H1 (cell line): ENCODE measurements around the gene TMEM107. TPM values are rescaled to one million over a fixed set of nuclear protein-coding genes. Genes with fewer than 3 reads are reported as not detected.

ENCODE experiments used
- ASH2L ChIP-seq: fragments of 200-600, 300-600 bp; sonication (generic); IDR thresholded peaks from one replicate; pipeline ENCODE4 v1.7.1; 2017; ENCODE audit warnings: low read length
- CBX5 ChIP-seq: fragments of 300-800, 300-1000 bp; sonication (generic); IDR thresholded peaks from 2 replicates; pipeline ENCODE4 v1.7.1; 2016; ENCODE audit warnings: antibody characterized with exemption, low read length, low read depth
- CEBPB ChIP-seq: IDR thresholded peaks from 2 replicates; pipeline ENCODE4 v1.6.1; 2012; ENCODE audit warnings: low read depth, low read length
- JUND ChIP-seq: IDR thresholded peaks from 2 replicates; pipeline ENCODE4 v1.6.1; 2011; ENCODE audit warnings: mild to moderate bottlenecking, improper control_type of control experiment, low read length
- NRF1 ChIP-seq: IDR thresholded peaks from 2 replicates; pipeline ENCODE4 v1.6.1; 2011; ENCODE audit warnings: mild to moderate bottlenecking, low read depth, low read length, improper control_type of control experiment
- POLR2A ChIP-seq, 2 experiments: IDR thresholded peaks; 1 replicate in 1 of 2; 2 replicates in 1 of 2; pipeline ENCODE4 v1.6.1; 2011; ENCODE audit warnings: low read depth in 2 of 2, low read length in 2 of 2, mild to moderate bottlenecking in 2 of 2; ENCODE audit errors: control extremely low read depth in 1 of 2
- RBBP5 ChIP-seq: IDR thresholded peaks from 2 replicates; pipeline ENCODE4 v1.7.1; 2012; ENCODE audit warnings: low read depth, mild to moderate bottlenecking, inconsistent platforms, low read length, moderate library complexity, borderline replicate concordance
- RFX5 ChIP-seq: IDR thresholded peaks from 2 replicates; pipeline ENCODE4 v1.6.1; 2011; ENCODE audit warnings: low read depth, low read length, improper control_type of control experiment, borderline replicate concordance
- SAP30 ChIP-seq: fragments of 300-600 bp; sonication (generic); IDR thresholded peaks from 2 replicates; pipeline ENCODE4 v1.7.1; 2012; ENCODE audit warnings: low read length, moderate library complexity, mild to moderate bottlenecking, inconsistent platforms; ENCODE audit not compliant: insufficient read depth, insufficient replicate concordance
- SIN3A ChIP-seq, 2 experiments: IDR thresholded peaks in 1 of 2; conservative IDR thresholded peaks in 1 of 2; 2 replicates each; pipeline ENCODE4 v1.6.1; 2011 to 2012; ENCODE audit warnings: low read length in 2 of 2, improper control_type of control experiment in 1 of 2, low read depth in 1 of 2, mild to moderate bottlenecking in 1 of 2
- SP4 ChIP-seq: IDR thresholded peaks from 2 replicates; pipeline ENCODE4 v1.6.1; 2012; ENCODE audit warnings: low read length, inconsistent platforms
- TEAD4 ChIP-seq: IDR thresholded peaks from 2 replicates; pipeline ENCODE4 v1.6.1; 2012; ENCODE audit warnings: low read depth, low read length, inconsistent platforms, mixed read lengths
- YY1 ChIP-seq: IDR thresholded peaks from 2 replicates; pipeline ENCODE4 v1.6.1; 2011; ENCODE audit warnings: low read depth, mild to moderate bottlenecking, low read length
- ZNF274 ChIP-seq: IDR thresholded peaks from 2 replicates; pipeline ENCODE4 v1.7.0; 2012; ENCODE audit warnings: low read length, borderline replicate concordance; ENCODE audit errors: extremely low read depth
- polyA plus RNA-seq, 7 experiments: library from polyadenylated mRNA; depleted of rRNA in 3 of 7; stranded (reverse) in 5 of 7; unstranded in 2 of 7; fragments of >200 nt in 5 of 7; fragments of 200-250 nt in 2 of 7; gene quantifications; 1 replicate in 5 of 7; 2 replicates in 1 of 7; 4 replicates in 1 of 7; pipeline versions ENCODE4 v1.2.1 to v1.2.3, GENCODE V29; 2011 to 2013; ENCODE audit warnings: missing spikeins in 2 of 7, mixed read lengths in 2 of 7
- total RNA-seq: library from RNA; stranded (reverse); fragmentation: NEBNext Ultra II Directional; extraction: Animal tissue kit (Norgen Biotek cat#: 25700); gene quantifications from 2 replicates; pipeline ENCODE4 v1.2.1, GENCODE V29; 2021
- TF ChIP-seq, protein P1 (sequence below): IDR thresholded peaks from 2 replicates; pipeline ENCODE4 v1.6.1; 2012; ENCODE audit warnings: inconsistent platforms
- TF ChIP-seq, protein P2 (sequence below): IDR thresholded peaks from 2 replicates; pipeline ENCODE4 v1.6.1; 2012; ENCODE audit warnings: inconsistent platforms

TMEM107 gene
- total and polyA plus RNA-seq, 2 of the 8 experiments (the other 6 are each of a cell fraction or from before 2014, with no cell fraction given): 17.3 to 21.5 TPM

DNA sequence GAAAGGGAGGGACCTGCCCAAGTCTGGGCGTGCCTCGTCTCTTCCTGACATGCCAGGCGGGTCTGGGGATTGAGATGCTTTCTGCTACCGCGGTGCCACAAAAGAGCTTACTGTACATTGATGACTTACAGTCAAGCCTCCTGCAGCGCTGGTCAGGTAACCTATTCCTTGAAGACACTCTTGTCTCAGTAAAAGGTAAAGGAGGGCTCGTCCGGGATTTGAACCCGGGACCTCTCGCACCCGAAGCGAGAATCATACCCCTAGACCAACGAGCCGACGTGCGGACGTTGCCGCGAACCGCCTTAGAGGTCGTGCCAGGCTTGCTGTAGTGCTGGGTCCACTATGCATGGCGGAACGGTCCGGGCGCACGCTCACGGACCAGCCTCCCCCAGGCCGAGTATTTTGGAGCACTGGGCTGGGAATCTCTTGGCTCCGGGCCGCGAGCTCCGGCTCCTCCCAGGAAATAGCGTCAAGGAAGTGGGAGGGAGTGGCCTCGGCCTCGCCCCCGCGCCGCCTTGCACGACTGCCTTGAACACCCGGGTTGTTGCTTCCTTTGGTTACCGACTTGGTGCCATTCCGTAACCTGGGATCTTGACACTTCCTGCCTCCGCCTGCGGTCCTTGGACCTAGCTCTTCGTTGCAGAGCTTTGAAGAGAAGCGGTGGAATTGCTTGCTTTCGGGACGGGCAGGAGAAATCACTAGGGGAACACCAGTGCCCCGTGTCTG is 46.6 kb upstream of the TMEM107 start (continued):
- TF ChIP-seq CBX5: no peak
- TF ChIP-seq NRF1: peak; percentile 41; the same call in 1 of the 2 replicates
- no peak for TF ChIP-seq ZNF274
- peak; percentile 36 for TF ChIP-seq CEBPB
- TF ChIP-seq RFX5: no peak
- peak; percentile 18 for TF ChIP-seq SP4
- 0 out of 4 replicates have a peak, but pooled peaks have one; percentile 29 to 39 for TF ChIP-seq SIN3A (conservative IDR thresholded peaks at IDR 0.05 in 1 of 2, IDR thresholded peaks at IDR 0.05 in 1 of 2; ENCODE audit: low read depth in 1 of 2, low read length in 2 of 2)
- TF ChIP-seq TEAD4: peak; percentile 87
- peak; percentile 90 for TF ChIP-seq ASH2L
- peak; percentile 81 for TF ChIP-seq YY1
- TF ChIP-seq, protein P1, sequence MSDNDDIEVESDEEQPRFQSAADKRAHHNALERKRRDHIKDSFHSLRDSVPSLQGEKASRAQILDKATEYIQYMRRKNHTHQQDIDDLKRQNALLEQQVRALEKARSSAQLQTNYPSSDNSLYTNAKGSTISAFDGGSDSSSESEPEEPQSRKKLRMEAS: no peak; the same call in none of the 2 replicates
- peak; percentile 82 for TF ChIP-seq SAP30
- TF ChIP-seq RBBP5: peak; percentile 39; the same call in 1 of the 2 replicates
- TF ChIP-seq POLR2A (IDR thresholded peaks at IDR 0.05; ENCODE audit: control extremely low read depth in 1 of 2, low read depth in 2 of 2, low read length in 2 of 2): peak in 1 of 2 experiments; percentile 16; a peak in 1 of 3 replicates
- no peak for TF ChIP-seq JUND
- TF ChIP-seq, protein P2, sequence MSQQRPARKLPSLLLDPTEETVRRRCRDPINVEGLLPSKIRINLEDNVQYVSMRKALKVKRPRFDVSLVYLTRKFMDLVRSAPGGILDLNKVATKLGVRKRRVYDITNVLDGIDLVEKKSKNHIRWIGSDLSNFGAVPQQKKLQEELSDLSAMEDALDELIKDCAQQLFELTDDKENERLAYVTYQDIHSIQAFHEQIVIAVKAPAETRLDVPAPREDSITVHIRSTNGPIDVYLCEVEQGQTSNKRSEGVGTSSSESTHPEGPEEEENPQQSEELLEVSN: 0 out of 2 replicates have a peak, but pooled peaks have one; percentile 2
